K562 (cell line): ENCODE measurements around the gene RNF150. TPM values are rescaled to one million over a fixed set of nuclear protein-coding genes. Genes with fewer than 3 reads are reported as not detected.
A peak's percentile ranks its signal among the peaks of the same experiment; 100 is the strongest.

ENCODE experiments used
- ATAC-seq: fragments of 200-7000 bp; cut with Tn5 transposase; 3 replicates; pipeline ENCODE4 v1.9.1; 2020; ENCODE audit warnings: moderate library complexity
- BruUV-seq: library from RNA; stranded (reverse); fragments of 400-500 nt; replicated peaks from 2 replicates; lab custom pipeline; 2021; lab: Mats Ljungman, UMichigan
- CTCF ChIA-PET: fragments of 300-600 bp; formaldehyde crosslinking; extraction: SDS; loops from one replicate; lab custom pipeline; 2021; ENCODE audit warnings: low intra/inter-chr PET ratio; lab: Yijun Ruan, JAX
- POLR2A ChIA-PET: fragments of 300-600, 350-650 bp; sonication (Branson Sonifier 250); formaldehyde crosslinking; extraction: SDS; loops from one replicate; lab custom pipeline; 2021; ENCODE audit warnings: antibody characterized with exemption, inconsistent platforms; lab: Yijun Ruan, JAX
- DNase-seq, 4 experiments: peaks; one replicate each; pipeline versions ENCODE4 v3.0.0 to v3.0.0-alpha.2; 2011 to 2018; ENCODE audit warnings: low spot score in 3 of 4, mixed read lengths in 3 of 4; ENCODE audit errors: extremely low read depth in 1 of 4
- FAIRE-seq: peaks from 2 replicates; lab custom pipeline; 2011; peaks lifted over from hg19 to GRCh38; lab: Jason Lieb, UNC
- H2AFZ ChIP-seq: 2 replicates; pipeline ENCODE4 v1.6.0; 2011; ENCODE audit warnings: low read depth, low read length, control low read depth, inconsistent platforms
- H3K27ac ChIP-seq: fragments of 200-600 bp; 3 replicates; pipeline ENCODE4 v1.8.0; 2011; ENCODE audit warnings: low read depth, mild to moderate bottlenecking, control low read depth, inconsistent platforms, low read length, moderate library complexity, mixed read lengths; ENCODE audit errors: extremely low read depth
- H3K27me3 ChIP-seq, 2 experiments: fragments of 300-600 bp in 1 of 2; 2 replicates in 1 of 2; 3 replicates in 1 of 2; pipeline versions ENCODE4 v1.6.0 to v1.8.0; 2011; ENCODE audit warnings: inconsistent platforms in 2 of 2, low read length in 2 of 2, mild to moderate bottlenecking in 1 of 2, mixed read lengths in 1 of 2, moderate library complexity in 1 of 2; ENCODE audit not compliant: control insufficient read depth in 2 of 2, insufficient read depth in 2 of 2
- H3K36me3 ChIP-seq: fragments of 300-600 bp; 3 replicates; pipeline ENCODE4 v1.8.0; 2011; ENCODE audit warnings: mild to moderate bottlenecking, low read length, inconsistent platforms; ENCODE audit not compliant: control insufficient read depth, insufficient read depth
- H3K4me1 ChIP-seq, 2 experiments: fragments of 200-600 bp in 1 of 2; replicated peaks in 1 of 2; 2 replicates in 1 of 2; 3 replicates in 1 of 2; pipeline versions ENCODE4 v1.5.1 to v1.8.0; 2011; ENCODE audit warnings: inconsistent platforms in 2 of 2, low read length in 2 of 2, mild to moderate bottlenecking in 1 of 2, mixed read lengths in 1 of 2, moderate library complexity in 1 of 2; ENCODE audit not compliant: control insufficient read depth in 2 of 2, insufficient read depth in 2 of 2
- H3K4me2 ChIP-seq: 2 replicates; pipeline ENCODE4 v1.6.1; 2011; ENCODE audit warnings: low read length, control low read depth, inconsistent platforms, mixed read lengths; ENCODE audit not compliant: insufficient read depth
- H3K4me3 ChIP-seq: fragments of 200-600 bp; sonication (generic), shearing (Covaris generic); 2 replicates; pipeline ENCODE4 v1.5.1; 2016; ENCODE audit warnings: control low read depth, inconsistent platforms
- H3K79me2 ChIP-seq: fragments of 200-600 bp; 3 replicates; pipeline ENCODE4 v1.8.0; 2011; ENCODE audit warnings: low read length, inconsistent platforms; ENCODE audit not compliant: control insufficient read depth, insufficient read depth
- H3K9ac ChIP-seq, 2 experiments: 2 replicates each; pipeline versions ENCODE4 v1.6.0 to v1.6.1; 2011; ENCODE audit warnings: low read depth in 2 of 2, low read length in 2 of 2, control low read depth in 1 of 2, inconsistent platforms in 1 of 2, mild to moderate bottlenecking in 1 of 2, mixed read lengths in 1 of 2; ENCODE audit not compliant: insufficient read depth in 1 of 2
- H3K9me1 ChIP-seq: one replicate; pipeline ENCODE4 v1.6.0; 2011; ENCODE audit warnings: inconsistent platforms, mild to moderate bottlenecking, low read length, moderate library complexity; ENCODE audit not compliant: control insufficient read depth, insufficient read depth
- H3K9me3 ChIP-seq: replicated peaks from 2 replicates; pipeline ENCODE4 v1.5.1; 2011; ENCODE audit warnings: low read depth, low read length, inconsistent platforms; ENCODE audit not compliant: control insufficient read depth, insufficient read depth
- H4K20me1 ChIP-seq: replicated peaks from 2 replicates; pipeline ENCODE4 v1.6.1; 2011; ENCODE audit warnings: low read length, inconsistent platforms, mixed read lengths; ENCODE audit not compliant: control insufficient read depth, insufficient read depth
- ARID2 ChIP-seq: fragments of 450-650 bp; IDR thresholded peaks from 2 replicates; pipeline ENCODE4 v1.6.1; 2017; ENCODE audit warnings: antibody characterized with exemption, mild to moderate bottlenecking
- RAD21 ChIP-seq, 2 experiments: fragments of 250-450 bp in 1 of 2; fragments of 450-650 bp in 1 of 2; sonication (Bioruptor Pico) in 1 of 2; formaldehyde crosslinking in 1 of 2; IDR thresholded peaks in 1 of 2; conservative IDR thresholded peaks in 1 of 2; 2 replicates each; pipeline versions ENCODE4 v1.4.0 to v1.8.0; 2020 to 2022; ENCODE audit warnings: mild to moderate bottlenecking in 2 of 2, moderate library complexity in 1 of 2
- SMC3 ChIP-seq: conservative IDR thresholded peaks from 2 replicates; pipeline ENCODE4 v1.6.1; 2011; ENCODE audit warnings: low read depth, low read length, improper control_type of control experiment; ENCODE audit not compliant: insufficient read depth
- WGBS: fragments of 100-300 bp; shearing (Covaris generic); methylation state at CpG from one replicate; pipeline ENCODE4 v1.1.6; 2016; ENCODE audit warnings: low coverage, mixed read lengths; ENCODE audit not compliant: insufficient coverage; ENCODE audit errors: missing lambda C conversion rate; 5-methylcytosine and 5-hydroxymethylcytosine counted together
- in situ Hi-C: fragments of 300-500 bp; cut with MboI; formaldehyde crosslinking; loops from 4 replicates; pipeline ENCODE4 v1.15.0; 2018; ENCODE audit warnings: inconsistent platforms, mixed read lengths
- intact Hi-C: fragments of 100-400 bp; cut with micrococcal nuclease; formaldehyde crosslinking; loops from 2 replicates; pipeline ENCODE4 v1.14.2; 2022
- polyA plus RNA-seq, 8 experiments: library from polyadenylated mRNA; depleted of rRNA in 4 of 8; stranded (reverse) in 5 of 8; unstranded in 3 of 8; fragments of >200 nt; fragmentation: Nextera tagmentation in 2 of 8; fragmentation: Illumina TruSeq in 1 of 8; extraction: Ambion mirVana in 2 of 8; extraction: Trizol in 1 of 8; gene quantifications; 2 replicates each; pipeline versions ENCODE4 v1.2.1 to v1.2.3, GENCODE V29; 2011 to 2014; ENCODE audit warnings: inconsistent platforms in 1 of 8, missing spikeins in 1 of 8
- total RNA-seq, 7 experiments: library from RNA; depleted of rRNA in 6 of 7; stranded (reverse); fragments of >200 nt in 6 of 7; fragmentation: Illumina TruSeq in 2 of 7; extraction: Trizol in 2 of 7; gene quantifications; 2 replicates each; pipeline versions ENCODE4 v1.2.1 to v1.2.3, GENCODE V29; 2011 to 2021; ENCODE audit warnings: low replicate concordance in 1 of 7
- TF ChIP-seq, protein P1 (sequence below): fragments of 450-650 bp; formaldehyde crosslinking; IDR thresholded peaks from 2 replicates; pipeline ENCODE4 v1.4.0; 2020; ENCODE audit warnings: mild to moderate bottlenecking, moderate library complexity
- TF ChIP-seq, protein P2 (sequence below), 2 experiments: fragments of 450-650 bp; formaldehyde crosslinking in 1 of 2; IDR thresholded peaks; 2 replicates each; pipeline versions ENCODE4 v1.4.0 to v1.6.1; 2014 to 2020; ENCODE audit warnings: mild to moderate bottlenecking in 2 of 2, borderline replicate concordance in 1 of 2, low read depth in 1 of 2
- TF ChIP-seq, protein P3 (sequence below), 3 experiments: IDR thresholded peaks in 2 of 3; conservative IDR thresholded peaks in 1 of 3; 2 replicates each; pipeline ENCODE4 v1.5.1; 2011 to 2012; ENCODE audit warnings: low read length in 3 of 3, mild to moderate bottlenecking in 3 of 3, control low read depth in 2 of 3, improper control_type of control experiment in 1 of 3, inconsistent platforms in 1 of 3, low read depth in 1 of 3, mixed read lengths in 1 of 3, moderate library complexity in 1 of 3; ENCODE audit not compliant: insufficient read depth in 2 of 3

Gene RNF150
- total and polyA plus RNA-seq, 9 of the 15 experiments (the other 6 are each of a cell fraction or from before 2014, with no cell fraction given) = 0.09 TPM; not detected in 8

- no peak overlapping the region for H2AFZ ChIP-seq
- POLR2A ChIA-PET = interaction anchor here (1.0 kb wide), 1 partner anchor 9 kb away, joined by 3 read pairs; no protein-coding TSS in a partner anchor
- in situ Hi-C loops = loop anchor here (25.0 kb wide), 1 partner anchor 489 kb away; the partner anchor contains the start of gene SCOC
- no peaks in the 10 kb centered on the region for H4K20me1 ChIP-seq
- no peaks in the 10 kb centered on the region for H3K79me2 ChIP-seq
- no peaks in the 10 kb centered on the region for H3K9me3 ChIP-seq
- 0% methylated on average over 6 of the region's 6 CpGs for WGBS
- no peak overlapping the region for H3K4me2 ChIP-seq
- BruUV-seq = no TSS peak
- H3K9me1 ChIP-seq = no peaks in the 10 kb centered on the region
- no peaks in the 10 kb centered on the region for H3K27me3 ChIP-seq
- DNase-seq (peak; percentile 53 to 67 (median 60)), FAIRE-seq (peak; percentile 79), ATAC-seq (peak; percentile 78)
- no peaks in the 10 kb centered on the region for H3K36me3 ChIP-seq
- CTCF ChIA-PET = interaction anchor here (0.6 to 1.6 kb wide), 2 partner anchors 491 to 925 kb away, joined by 4 to 13 read pairs; no protein-coding TSS in a partner anchor
- no peak overlapping the region for H3K9ac ChIP-seq
- intact Hi-C loops = loop anchor here (1.0 to 5.0 kb wide), 4 partner anchors 214 to 1194 kb away; no protein-coding TSS in a partner anchor
- H3K4me1 ChIP-seq = no peaks in the 10 kb centered on the region
- no peak overlapping the region for H3K4me3 ChIP-seq
- TF ChIP-seq, protein P1, sequence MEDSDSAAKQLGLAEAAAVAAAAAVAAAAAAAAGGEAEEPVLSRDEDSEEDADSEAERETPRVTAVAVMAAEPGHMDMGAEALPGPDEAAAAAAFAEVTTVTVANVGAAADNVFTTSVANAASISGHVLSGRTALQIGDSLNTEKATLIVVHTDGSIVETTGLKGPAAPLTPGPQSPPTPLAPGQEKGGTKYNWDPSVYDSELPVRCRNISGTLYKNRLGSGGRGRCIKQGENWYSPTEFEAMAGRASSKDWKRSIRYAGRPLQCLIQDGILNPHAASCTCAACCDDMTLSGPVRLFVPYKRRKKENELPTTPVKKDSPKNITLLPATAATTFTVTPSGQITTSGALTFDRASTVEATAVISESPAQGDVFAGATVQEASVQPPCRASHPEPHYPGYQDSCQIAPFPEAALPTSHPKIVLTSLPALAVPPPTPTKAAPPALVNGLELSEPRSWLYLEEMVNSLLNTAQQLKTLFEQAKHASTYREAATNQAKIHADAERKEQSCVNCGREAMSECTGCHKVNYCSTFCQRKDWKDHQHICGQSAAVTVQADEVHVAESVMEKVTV (CRISPR knock-in tag) = peak; percentile 49; the same call in 1 of the 2 replicates
- TF ChIP-seq, protein P2, sequence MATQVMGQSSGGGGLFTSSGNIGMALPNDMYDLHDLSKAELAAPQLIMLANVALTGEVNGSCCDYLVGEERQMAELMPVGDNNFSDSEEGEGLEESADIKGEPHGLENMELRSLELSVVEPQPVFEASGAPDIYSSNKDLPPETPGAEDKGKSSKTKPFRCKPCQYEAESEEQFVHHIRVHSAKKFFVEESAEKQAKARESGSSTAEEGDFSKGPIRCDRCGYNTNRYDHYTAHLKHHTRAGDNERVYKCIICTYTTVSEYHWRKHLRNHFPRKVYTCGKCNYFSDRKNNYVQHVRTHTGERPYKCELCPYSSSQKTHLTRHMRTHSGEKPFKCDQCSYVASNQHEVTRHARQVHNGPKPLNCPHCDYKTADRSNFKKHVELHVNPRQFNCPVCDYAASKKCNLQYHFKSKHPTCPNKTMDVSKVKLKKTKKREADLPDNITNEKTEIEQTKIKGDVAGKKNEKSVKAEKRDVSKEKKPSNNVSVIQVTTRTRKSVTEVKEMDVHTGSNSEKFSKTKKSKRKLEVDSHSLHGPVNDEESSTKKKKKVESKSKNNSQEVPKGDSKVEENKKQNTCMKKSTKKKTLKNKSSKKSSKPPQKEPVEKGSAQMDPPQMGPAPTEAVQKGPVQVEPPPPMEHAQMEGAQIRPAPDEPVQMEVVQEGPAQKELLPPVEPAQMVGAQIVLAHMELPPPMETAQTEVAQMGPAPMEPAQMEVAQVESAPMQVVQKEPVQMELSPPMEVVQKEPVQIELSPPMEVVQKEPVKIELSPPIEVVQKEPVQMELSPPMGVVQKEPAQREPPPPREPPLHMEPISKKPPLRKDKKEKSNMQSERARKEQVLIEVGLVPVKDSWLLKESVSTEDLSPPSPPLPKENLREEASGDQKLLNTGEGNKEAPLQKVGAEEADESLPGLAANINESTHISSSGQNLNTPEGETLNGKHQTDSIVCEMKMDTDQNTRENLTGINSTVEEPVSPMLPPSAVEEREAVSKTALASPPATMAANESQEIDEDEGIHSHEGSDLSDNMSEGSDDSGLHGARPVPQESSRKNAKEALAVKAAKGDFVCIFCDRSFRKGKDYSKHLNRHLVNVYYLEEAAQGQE (IDR thresholded peaks at IDR 0.05; ENCODE audit: borderline replicate concordance) = peak; percentile 55; the same call in 1 of the 2 replicates
- TF ChIP-seq, protein P2 (CRISPR knock-in tag; IDR thresholded peaks at IDR 0.05; ENCODE audit: low read depth) = no peak
- TF ChIP-seq SMC3 (0 out of 2 replicates have a peak, but pooled peaks have one; percentile 28), RAD21 (CRISPR knock-in tag; conservative IDR thresholded peaks at IDR 0.05 in 1 of 2, IDR thresholded peaks at IDR 0.05 in 1 of 2) (peak; percentile 71), ARID2 (no peak)
- TF ChIP-seq, protein P3, sequence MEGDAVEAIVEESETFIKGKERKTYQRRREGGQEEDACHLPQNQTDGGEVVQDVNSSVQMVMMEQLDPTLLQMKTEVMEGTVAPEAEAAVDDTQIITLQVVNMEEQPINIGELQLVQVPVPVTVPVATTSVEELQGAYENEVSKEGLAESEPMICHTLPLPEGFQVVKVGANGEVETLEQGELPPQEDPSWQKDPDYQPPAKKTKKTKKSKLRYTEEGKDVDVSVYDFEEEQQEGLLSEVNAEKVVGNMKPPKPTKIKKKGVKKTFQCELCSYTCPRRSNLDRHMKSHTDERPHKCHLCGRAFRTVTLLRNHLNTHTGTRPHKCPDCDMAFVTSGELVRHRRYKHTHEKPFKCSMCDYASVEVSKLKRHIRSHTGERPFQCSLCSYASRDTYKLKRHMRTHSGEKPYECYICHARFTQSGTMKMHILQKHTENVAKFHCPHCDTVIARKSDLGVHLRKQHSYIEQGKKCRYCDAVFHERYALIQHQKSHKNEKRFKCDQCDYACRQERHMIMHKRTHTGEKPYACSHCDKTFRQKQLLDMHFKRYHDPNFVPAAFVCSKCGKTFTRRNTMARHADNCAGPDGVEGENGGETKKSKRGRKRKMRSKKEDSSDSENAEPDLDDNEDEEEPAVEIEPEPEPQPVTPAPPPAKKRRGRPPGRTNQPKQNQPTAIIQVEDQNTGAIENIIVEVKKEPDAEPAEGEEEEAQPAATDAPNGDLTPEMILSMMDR (IDR thresholded peaks at IDR 0.05 in 2 of 3, conservative IDR thresholded peaks at IDR 0.05 in 1 of 3; ENCODE audit: insufficient read depth in 2 of 3, low read depth in 1 of 3, low read length in 3 of 3) = peak; percentile 63 to 80 (median 71); a peak in 5 of 6 replicates
- H3K27ac ChIP-seq = no peak overlapping the region
These were observed 282.1 kb downstream of the RNF150 start for GRCh38 chr4:140851032-140851636.
